GM21619 (cell line): ENCODE results near the gene CBLB.
A peak's percentile ranks its signal among the peaks of the same experiment; 100 is the strongest.
"Not testable (repeated sequence)": the region's sequence is repeated elsewhere in the genome, so short reads cannot be mapped to it uniquely, and the experiment has no call there.

ENCODE experiments used
- ATAC-seq: cut with Tn5 transposase; IDR thresholded peaks from one replicate; pipeline ENCODE4 v1.9.1; 2021; ENCODE audit not compliant: unreplicated experiment

The CBLB gene

GRCh38 chr3:105762749-105763658 lies 105.8 kb downstream of the CBLB start:
- no peak for ATAC-seq

- not testable (repeated sequence) for ATAC-seq
These were observed 106.6 kb downstream of the CBLB start for GRCh38 chr3:105762214-105762613.

DNA sequence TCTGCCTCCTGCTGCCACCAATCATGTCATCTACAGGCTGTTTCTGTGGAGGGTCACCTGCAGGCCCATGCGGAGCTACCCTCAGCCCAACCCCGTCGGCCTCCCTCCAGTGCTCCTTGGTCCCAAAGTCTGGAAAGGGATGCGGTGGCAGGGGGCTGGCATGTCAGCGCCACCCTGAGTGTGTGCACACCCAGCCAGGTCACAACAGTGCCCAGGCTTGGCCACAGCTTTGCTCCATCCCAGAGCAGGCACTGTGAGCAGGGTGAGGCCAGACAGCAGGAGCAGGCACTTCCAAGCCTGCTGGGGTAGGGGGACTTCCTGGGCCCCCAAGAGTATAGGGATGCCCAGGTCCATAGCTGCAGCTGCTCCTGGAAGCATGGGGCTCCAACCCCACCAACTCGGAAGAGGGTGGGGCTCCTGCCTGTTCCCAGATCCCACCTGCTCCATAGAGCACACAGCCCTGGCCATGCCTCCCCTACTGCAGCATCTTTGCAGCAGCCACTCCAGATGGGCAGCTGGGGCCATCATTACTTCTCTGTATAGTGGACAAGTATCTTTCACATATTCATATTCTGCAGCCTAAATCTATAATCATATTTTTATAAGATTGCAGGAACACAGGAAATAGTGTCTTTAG lies 109.3 kb downstream of the CBLB start:
- ATAC-seq, result no peak

GRCh38 chr3:105758451-105758850 lies 110.4 kb downstream of the CBLB start:
- ATAC-seq, result no peak

DNA sequence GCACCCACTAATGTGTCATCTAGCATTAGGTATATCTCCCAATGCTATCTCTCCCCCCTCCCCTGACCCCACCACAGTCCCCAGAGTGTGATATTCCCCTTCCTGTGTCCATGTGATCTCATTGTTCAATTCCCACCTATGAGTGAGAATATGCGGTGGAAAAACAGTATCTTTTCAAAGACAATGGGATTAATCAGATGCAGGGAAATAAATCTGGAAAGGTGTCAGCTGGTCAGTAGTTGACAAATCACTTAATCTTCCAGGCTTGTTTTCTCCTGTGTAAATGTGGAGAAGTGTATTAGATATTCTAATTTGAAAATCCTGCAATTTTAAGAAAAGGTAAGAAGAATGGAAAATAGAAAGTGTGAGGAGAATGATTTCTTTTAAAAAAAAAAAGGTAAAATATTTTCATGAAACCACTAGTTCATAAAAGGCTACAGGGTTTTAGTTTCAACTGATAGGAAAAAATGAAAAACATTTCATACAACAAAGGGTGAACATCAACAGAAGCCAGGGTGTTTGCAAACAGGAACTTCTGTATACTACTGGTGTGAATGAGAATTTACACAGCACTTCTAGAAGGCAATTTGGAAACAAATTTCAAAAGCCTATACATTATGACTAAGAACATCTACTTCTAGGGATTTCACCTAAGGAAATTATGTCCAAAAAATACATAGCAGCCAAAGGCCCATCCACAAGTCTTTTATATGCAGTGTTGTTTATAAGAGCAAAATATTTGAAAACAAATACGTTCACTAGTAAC lies 113.5 kb downstream of the CBLB start:
- no peak for ATAC-seq

DNA sequence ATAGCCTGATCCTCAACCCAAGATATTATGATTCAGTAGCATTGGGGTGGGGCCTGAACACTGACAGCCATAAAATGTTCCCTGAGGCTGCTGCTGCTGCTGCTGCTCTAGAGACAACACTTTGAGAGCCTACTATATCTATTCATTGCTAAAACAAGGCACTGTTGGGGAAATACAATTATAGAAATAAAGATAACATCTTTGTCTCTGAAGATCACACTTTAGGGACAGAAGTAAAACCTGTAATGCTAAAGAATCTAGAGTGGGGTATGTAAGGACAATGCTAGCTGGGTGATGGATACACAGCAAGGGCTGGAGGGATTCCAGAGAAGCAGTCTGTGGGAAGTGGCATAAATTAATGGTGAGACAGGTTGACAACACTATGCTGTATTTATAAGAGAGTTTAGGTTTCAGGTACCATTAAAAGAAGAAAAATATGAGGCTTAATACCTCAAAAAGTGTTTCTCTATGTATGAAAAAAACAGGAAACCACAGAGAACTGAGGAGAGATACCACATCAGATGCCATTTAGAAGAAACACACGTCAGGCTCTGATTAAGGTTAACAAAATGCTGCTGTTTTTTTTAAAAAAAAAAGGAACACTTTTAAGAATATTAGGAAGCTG lies 115.9 kb downstream of the CBLB start:
- ATAC-seq, result peak; percentile 59

DNA sequence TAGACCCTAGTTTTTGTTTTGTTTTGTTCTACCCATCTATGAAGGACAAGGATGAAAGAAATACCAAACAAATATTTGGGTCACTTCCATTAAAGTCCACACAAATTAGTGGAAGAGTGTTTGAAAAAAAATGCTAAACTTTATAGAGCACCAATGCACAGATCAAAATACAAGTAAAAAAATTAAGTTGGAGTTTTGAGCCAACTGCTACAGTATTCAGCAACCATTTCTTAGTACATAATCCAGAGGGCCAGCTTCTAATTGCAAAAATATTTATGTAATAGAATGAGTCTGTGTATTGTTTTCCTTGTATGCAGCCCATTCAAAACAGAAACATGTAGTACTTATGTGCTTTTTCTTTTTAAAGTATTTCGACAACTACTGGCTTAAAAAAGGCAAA lies 121.1 kb downstream of the CBLB start:
- no peak for ATAC-seq

GRCh38 chr3:105747060-105747541 lies 121.7 kb downstream of the CBLB start:
- ATAC-seq, result no peak

GRCh38 chr3:105746231-105746996 lies 122.4 kb downstream of the CBLB start:
- ATAC-seq, result peak; percentile 67

DNA sequence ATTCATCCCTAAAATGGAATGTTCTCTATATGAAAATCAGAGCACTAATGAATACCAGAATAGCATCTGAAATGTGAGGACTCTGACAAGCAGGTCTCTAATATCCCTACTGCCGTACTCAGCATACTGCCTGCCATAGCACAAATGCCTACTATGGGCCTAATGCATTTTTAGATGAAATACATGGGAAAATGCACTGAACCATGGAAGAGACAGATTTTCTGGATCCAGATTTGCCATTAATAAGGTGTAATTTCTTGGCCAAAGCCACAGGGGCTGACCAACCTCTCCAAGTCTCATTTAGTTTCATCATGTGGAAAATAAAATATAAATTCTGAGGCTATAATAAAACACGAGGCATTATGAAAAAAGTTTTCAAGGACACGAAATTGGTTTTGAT lies 123.8 kb downstream of the CBLB start:
- ATAC-seq, result no peak

- ATAC-seq, result no peak
These were observed 124.6 kb downstream of the CBLB start for GRCh38 chr3:105744202-105744601.

- no peak for ATAC-seq
These were observed 135.5 kb downstream of the CBLB start for GRCh38 chr3:105733356-105733755.

GRCh38 chr3:105731686-105732085 lies 137.1 kb downstream of the CBLB start:
- no peak for ATAC-seq

GRCh38 chr3:105730801-105731354 lies 137.9 kb downstream of the CBLB start:
- ATAC-seq, result no peak

DNA sequence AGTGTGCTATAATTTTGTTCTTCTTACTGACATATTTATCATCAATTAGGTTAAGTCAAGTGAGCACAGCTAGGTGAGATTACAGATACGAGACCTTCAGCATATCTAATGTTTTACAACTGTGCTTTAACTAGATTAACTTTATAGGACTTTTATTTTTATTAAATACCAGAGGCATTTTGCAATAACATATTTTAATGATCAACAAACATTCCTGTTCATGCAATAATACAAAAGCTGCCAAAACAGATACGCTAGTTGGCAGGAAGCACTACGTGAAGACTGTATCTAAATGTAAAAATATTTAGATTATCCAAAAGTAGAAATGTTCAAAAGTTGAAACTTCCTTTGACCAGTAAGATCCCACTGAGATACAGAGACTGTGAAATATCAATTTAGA lies 139.1 kb downstream of the CBLB start:
- no peak for ATAC-seq

DNA sequence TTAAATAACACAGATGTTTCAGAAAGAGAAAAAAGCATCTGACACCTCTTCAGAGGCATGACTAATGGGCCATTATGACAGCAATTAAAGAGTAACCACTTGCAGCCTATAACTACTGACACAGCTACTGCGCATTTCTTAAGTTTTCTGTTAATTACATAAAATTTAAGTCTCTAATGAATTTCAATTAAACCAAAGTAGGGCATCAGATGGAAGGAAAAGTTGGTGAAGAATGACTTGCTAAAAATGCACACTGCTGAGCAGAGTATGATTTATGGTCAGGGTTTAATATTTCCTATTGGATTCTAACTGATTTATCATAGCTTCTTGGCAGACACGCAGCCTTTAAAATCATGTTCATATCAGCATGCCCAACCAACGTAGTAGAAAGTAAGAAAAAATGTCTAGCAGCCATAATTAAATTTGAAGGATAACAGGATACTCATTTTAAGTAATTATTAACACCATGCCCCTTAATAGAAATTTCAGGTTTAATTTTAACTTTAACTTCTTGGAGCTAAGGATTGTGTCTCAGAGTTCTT lies 140.0 kb downstream of the CBLB start:
- ATAC-seq, result no peak

DNA sequence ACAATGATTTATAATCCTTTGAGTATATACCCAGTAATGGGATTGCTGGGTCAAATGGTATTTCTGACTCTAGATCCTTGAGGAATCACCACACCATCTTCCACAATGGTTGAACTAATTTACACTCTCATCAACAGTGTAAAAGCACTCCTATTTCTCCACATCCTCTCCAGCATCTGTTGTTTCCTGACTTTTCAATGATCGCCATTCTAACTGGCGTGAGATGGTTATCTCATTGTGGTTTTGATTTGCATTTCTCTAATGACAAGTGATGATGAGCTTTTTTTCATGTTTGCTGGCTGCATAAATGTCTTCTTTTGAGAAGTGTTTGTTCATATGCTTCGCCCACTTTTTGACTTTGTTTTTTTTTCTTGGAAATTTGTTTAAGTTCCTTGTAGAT lies 141.8 kb downstream of the CBLB start:
- not testable (repeated sequence) for ATAC-seq

- peak; percentile 100 for ATAC-seq
These were observed 145.8 kb downstream of the CBLB start for GRCh38 chr3:105722943-105723556.

- no peak for ATAC-seq
These were observed 149.0 kb downstream of the CBLB start for GRCh38 chr3:105719791-105720190.
